ENCODE measurements around the gene RIPK1. TPM values are rescaled to one million over a fixed set of nuclear protein-coding genes. Genes with fewer than 3 reads are reported as not detected.

Gene RIPK1
- total RNA-seq, 2 donors from 2014 or later: 23.5 to 30.6 TPM

DNA sequence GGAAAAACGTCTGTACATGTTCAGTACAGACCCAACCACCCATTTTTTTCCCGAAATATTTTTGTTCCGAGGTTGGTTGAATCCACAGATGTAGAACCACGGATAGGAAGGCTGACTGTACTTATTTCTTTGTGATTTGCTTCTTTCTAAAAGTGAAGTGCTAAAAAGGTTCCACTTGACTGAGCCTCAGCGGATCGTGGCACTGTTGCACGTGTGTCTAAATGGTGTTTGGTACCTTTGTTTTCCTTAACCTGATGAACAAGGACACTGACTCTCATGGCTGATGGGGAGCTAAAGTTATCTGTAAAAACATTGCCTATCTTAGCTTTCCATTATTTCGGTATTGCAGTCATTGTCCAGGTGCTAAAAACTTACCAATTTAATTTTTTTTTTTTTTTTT lies 56.4 kb downstream of the RIPK1 start:
- no peak overlapping the region for H3K27ac ChIP-seq
- H3K4me3 ChIP-seq: no peak overlapping the region
- H3K9ac ChIP-seq (ENCODE audit: low read depth in 2 of 2, low read length in 2 of 2): no peak overlapping the region
- no peak for DNase-seq
- H3K9me3 ChIP-seq: no peaks in the 10 kb centered on the region
- no peaks in the 10 kb centered on the region for H3K27me3 ChIP-seq
- intact Hi-C loops (cut with DNase I): loop anchor here (10.0 kb wide), 1 partner anchor 610 kb away; no protein-coding TSS in a partner anchor
- peaks cover 3% of the 10 kb centered on the region for H3K4me1 ChIP-seq
- H3K36me3 ChIP-seq: no peaks in the 10 kb centered on the region
- no peak for TF ChIP-seq CTCF (IDR thresholded peaks at IDR 0.05)

DNA sequence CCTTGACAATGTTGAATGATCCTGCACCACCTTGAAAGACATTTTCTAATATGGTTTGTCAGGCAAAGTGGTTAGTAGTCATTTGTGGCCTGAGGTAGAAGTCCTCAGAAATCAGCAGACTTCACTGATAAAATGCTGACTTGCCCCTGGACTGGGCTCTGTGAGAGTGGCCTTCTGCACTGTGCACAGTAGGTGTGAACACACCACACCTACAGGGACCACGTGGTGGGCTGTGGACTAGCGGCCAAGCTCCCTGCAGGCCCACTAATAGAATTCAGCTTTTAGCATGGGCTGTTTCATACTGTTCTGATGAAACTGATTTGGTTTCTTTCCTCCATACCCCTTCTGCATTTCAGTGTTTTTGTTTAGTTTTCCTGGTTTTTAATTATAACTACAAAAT lies 57.5 kb downstream of the RIPK1 start:
- intact Hi-C loops (cut with DNase I): loop anchor here (2.0 to 10.0 kb wide), 2 partner anchors 125 to 609 kb away; no protein-coding TSS in a partner anchor
- no peak for TF ChIP-seq CTCF (IDR thresholded peaks at IDR 0.05)
- Histone ChIP-seq H3K27ac (no peak overlapping the region), H3K27me3 (no peaks in the 10 kb centered on the region), H3K9ac (ENCODE audit: low read depth in 2 of 2, low read length in 2 of 2) (no peak overlapping the region), H3K9me3 (no peaks in the 10 kb centered on the region), H3K4me3 (no peak overlapping the region), H3K36me3 (no peaks in the 10 kb centered on the region), H3K4me1 (peaks cover 3% of the 10 kb centered on the region)
- no peak for DNase-seq

DNA sequence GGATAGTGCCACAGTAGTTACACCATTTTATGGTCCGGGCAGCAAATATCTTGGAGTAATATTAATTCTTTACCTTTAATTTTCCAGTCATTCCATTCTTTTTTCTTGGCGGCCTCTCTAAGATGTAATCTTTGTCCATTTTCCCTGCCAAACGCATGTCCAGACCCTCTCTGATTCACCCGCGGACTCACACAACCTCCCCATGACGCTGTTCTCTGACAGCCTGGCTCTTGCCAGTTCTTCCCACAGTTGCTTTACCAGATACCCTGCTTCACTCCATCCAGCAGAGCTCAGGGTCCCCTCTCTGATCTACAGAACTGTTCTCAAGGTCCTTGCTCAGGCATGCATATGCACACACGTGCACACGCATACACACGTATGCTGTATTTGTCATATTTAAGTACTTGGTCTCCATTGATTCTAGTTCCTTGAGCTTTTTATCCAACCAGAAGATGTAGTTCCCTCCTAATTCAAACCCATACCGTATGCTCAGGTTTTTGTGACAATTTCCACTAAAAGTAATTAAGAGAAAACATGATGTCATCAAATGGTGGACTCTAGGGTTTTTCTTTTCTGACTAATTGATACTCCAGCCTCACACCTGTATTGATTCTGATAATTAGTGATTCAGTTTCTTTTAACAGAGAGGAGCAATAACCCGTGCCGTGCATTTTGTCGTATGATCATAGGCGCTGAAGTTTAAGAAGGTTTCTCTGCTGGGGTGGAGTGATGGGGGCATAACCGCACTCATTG lies 60.2 kb downstream of the RIPK1 start:
- Histone ChIP-seq H3K4me3 (no peak overlapping the region), H3K9me3 (no peaks in the 10 kb centered on the region), H3K27ac (no peak overlapping the region), H3K36me3 (no peaks in the 10 kb centered on the region), H3K4me1 (peaks cover 3% of the 10 kb centered on the region), H3K9ac (ENCODE audit: low read depth in 2 of 2, low read length in 2 of 2) (no peak overlapping the region), H3K27me3 (no peaks in the 10 kb centered on the region)
- intact Hi-C loops (cut with DNase I): loop anchor here (10.0 kb wide), 1 partner anchor 606 kb away; no protein-coding TSS in a partner anchor
- no peak for DNase-seq
- no peak for TF ChIP-seq CTCF (IDR thresholded peaks at IDR 0.05)

- DNase-seq: no peak
- no peak overlapping the region for H3K4me3 ChIP-seq
- H3K9ac ChIP-seq (ENCODE audit: low read depth in 2 of 2, low read length in 2 of 2): no peak overlapping the region
- no peaks in the 10 kb centered on the region for H3K4me1 ChIP-seq
- H3K27ac ChIP-seq: no peak overlapping the region
- no peaks in the 10 kb centered on the region for H3K9me3 ChIP-seq
- no peaks in the 10 kb centered on the region for H3K36me3 ChIP-seq
- no peak for TF ChIP-seq CTCF (IDR thresholded peaks at IDR 0.05)
- intact Hi-C loops (cut with DNase I): no loop called here
- no peaks in the 10 kb centered on the region for H3K27me3 ChIP-seq
Measured at GRCh38 chr6:3131695-3132094, 63.4 kb downstream of the RIPK1 start.

- no peaks in the 10 kb centered on the region for H3K27me3 ChIP-seq
- no peak overlapping the region for H3K4me3 ChIP-seq
- no peak overlapping the region for H3K9ac ChIP-seq (ENCODE audit: low read depth in 2 of 2, low read length in 2 of 2)
- no peak overlapping the region for H3K27ac ChIP-seq
- H3K4me1 ChIP-seq: no peaks in the 10 kb centered on the region
- H3K9me3 ChIP-seq: no peaks in the 10 kb centered on the region
- no peak for DNase-seq
- no peaks in the 10 kb centered on the region for H3K36me3 ChIP-seq
- intact Hi-C loops (cut with DNase I): no loop called here
- TF ChIP-seq CTCF (IDR thresholded peaks at IDR 0.05): no peak
Measured at GRCh38 chr6:3133515-3133914, 65.2 kb downstream of the RIPK1 start.
